ENCODE measurements around the gene SPAG7.

The SPAG7 gene

DNA sequence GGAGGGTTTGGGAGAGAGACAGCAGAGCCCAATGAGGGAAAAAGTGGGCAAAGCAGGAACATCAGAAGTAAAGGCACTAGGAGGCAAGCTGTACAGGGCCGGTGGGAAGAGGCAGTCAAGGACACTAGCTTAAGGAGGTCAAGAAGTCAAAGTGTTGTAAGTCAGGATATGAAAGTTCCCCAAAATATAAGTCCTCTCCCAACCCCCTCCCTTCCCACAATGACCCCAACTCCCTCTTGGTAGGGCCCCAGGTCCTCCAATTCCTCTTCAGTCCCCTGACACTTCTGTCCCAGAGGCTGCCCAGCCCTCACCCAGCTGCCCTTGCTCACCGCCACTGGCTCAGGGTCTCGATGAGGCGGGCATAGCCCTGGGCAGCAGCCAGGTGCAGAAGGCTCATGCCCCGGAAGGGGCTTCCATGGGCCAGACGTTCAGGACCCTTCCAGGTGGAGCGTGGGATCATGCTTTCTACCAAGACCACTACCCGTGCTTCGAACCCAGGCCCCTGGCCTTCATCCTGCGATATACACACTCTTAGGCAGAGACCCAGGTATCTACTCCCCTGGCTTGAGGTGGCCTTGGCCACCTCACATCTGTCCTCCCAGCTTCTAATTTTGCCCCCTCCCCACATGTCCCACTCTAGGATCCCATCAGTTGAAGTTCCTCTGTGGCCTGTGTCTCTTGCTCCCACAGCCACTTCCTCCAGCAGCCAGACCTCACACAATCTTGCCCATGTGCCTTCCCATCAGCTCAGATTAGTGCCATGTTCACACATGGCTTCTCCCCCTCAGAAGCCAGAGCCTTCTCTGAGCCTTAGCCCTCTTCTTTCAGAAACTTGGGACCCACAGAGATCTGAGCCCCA is 5.9 kb upstream of the SPAG7 start:
- TF ChIP-seq POLR2A (IDR thresholded peaks at IDR 0.05; ENCODE audit: low read depth, low read length) = no peak
- no peak for TF ChIP-seq TAF1 (IDR thresholded peaks at IDR 0.05; ENCODE audit: borderline replicate concordance, low read depth, low read length)
- TF ChIP-seq POLR2AphosphoS5 (IDR thresholded peaks at IDR 0.05; ENCODE audit: low read depth, low read length) = no peak
- DNase-seq (ENCODE audit: insufficient read length) (no peak), FAIRE-seq (no peak)

DNA sequence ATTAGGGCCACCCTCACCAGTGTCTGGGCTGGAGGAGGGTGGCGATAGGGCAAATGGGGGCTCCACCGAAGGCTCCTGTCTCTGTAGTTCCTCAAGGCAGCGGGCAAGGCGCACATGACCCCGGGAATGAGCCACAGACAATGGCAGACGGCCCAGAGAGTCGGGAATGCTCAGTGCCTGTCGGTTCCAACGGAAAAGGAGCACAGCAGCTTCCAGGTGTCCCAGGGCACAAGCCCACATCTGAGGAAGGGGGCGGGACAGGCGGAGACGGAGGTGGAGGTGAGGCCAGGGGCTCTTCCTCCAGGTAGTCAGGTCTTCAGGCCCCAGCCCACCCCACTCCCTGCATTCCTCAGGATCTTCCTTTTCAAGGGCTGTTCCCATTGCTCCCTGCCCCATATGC is 5.1 kb upstream of the SPAG7 start:
- no peak for FAIRE-seq
- no peak for DNase-seq (ENCODE audit: insufficient read length)
- TF ChIP-seq POLR2A (IDR thresholded peaks at IDR 0.05; ENCODE audit: low read depth, low read length) (no peak), TAF1 (IDR thresholded peaks at IDR 0.05; ENCODE audit: borderline replicate concordance, low read depth, low read length) (no peak), POLR2AphosphoS5 (IDR thresholded peaks at IDR 0.05; ENCODE audit: low read depth, low read length) (no peak)

DNA sequence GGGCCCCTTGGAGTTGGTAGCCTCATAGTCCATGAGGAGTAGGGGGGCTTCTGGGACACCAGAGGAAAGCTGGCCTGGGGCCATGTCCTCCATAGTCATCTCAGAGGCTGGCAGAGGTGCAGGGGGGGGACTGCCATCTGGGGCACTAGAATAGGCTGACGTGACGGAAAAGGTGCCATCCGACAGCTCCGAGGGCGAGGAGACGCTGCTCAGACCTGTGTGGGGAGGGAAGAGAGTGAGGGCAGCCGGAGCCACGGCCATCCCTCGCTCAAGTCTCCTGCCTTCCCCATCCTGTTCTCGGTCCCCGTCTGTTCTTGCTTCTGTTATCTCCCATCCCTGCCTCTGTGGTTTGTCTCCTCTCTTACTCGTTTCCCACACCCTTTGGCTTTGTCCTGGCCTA is 4.7 kb upstream of the SPAG7 start:
- no peak for TF ChIP-seq TAF1 (IDR thresholded peaks at IDR 0.05; ENCODE audit: borderline replicate concordance, low read depth, low read length)
- no peak for TF ChIP-seq POLR2A (IDR thresholded peaks at IDR 0.05; ENCODE audit: low read depth, low read length)
- no peak for TF ChIP-seq POLR2AphosphoS5 (IDR thresholded peaks at IDR 0.05; ENCODE audit: low read depth, low read length)
- DNase-seq (ENCODE audit: insufficient read length) = no peak
- no peak for FAIRE-seq

DNA sequence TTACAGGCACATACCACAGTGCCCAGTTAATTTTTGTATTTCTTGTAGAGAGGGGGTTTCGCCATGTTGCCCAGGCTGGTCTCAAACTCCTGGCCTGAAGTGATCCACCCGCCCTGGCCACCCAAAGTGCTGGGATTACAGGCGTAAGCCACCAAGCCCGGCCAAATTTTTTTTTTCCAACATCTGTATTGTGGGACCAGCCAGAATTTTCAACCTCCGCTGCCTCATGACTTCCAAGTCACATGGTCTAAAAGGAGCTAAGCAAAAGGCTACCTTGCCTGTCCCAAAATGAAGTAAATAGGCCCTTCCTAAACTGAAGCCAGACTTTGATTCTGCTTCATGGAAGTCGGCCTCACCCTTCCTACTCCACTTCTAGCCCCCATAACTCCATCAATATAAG is 4.2 kb upstream of the SPAG7 start:
- TF ChIP-seq POLR2A (IDR thresholded peaks at IDR 0.05; ENCODE audit: low read depth, low read length) (no peak), POLR2AphosphoS5 (IDR thresholded peaks at IDR 0.05; ENCODE audit: low read depth, low read length) (no peak), TAF1 (IDR thresholded peaks at IDR 0.05; ENCODE audit: borderline replicate concordance, low read depth, low read length) (no peak)
- DNase-seq (ENCODE audit: insufficient read length) = no peak
- FAIRE-seq = no peak

DNA sequence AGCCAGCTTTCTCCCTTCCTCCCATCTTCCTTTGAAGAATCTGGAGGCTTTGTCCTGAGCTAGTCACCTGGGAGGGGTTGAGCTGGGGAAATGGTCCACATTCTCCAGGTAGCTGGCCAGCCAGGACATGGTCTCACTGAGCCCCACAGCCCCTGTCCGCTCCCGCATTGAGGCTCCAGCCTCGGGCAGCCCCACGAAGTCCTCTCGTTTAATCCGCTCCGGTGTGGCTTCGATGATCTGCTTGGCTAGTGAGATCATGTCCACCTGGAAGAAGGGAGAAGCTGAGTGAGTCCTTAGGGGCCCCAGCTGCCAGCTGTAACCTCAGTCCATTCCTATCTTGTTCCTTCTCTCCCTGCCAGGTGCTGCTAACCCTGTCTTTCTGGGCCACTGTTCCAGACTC is 2.7 kb upstream of the SPAG7 start:
- TF ChIP-seq POLR2AphosphoS5 (IDR thresholded peaks at IDR 0.05; ENCODE audit: low read depth, low read length) (no peak), POLR2A (IDR thresholded peaks at IDR 0.05; ENCODE audit: low read depth, low read length) (no peak), TAF1 (IDR thresholded peaks at IDR 0.05; ENCODE audit: borderline replicate concordance, low read depth, low read length) (no peak)
- FAIRE-seq = no peak
- DNase-seq (ENCODE audit: insufficient read length) = no peak

DNA sequence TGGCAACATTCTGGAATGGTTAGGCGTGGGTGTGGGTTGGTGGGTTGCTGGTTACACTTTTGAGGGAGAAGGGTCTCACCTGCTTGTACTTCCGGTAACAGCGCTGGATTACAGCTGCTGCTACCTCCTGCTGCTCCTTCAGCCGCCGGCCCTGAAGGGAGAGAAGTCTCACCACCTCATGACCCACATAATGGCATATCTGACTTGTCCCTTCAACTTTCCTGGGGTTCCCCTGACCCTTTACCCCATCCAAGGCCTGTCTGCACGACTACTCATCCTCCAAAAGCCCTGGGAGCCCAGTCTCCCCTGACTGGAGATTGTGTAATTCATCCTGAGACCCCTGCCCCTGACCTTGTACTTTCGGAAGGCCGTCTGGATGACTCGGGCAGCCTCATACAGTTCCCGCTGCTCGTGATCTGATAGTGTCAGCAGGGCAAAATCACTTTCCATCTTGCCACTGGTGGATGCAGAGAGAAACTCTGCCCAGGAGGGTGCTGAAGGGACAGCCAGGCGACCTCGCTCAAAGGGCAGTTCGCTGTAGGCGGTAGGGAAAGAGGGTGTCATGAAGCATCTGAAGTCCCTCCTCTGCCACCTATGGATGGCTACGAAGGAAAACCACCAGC is 2.0 kb upstream of the SPAG7 start:
- no peak for FAIRE-seq
- DNase-seq (ENCODE audit: insufficient read length) = no peak
- TF ChIP-seq POLR2AphosphoS5 (IDR thresholded peaks at IDR 0.05; ENCODE audit: low read depth, low read length) (no peak), POLR2A (IDR thresholded peaks at IDR 0.05; ENCODE audit: low read depth, low read length) (no peak), TAF1 (IDR thresholded peaks at IDR 0.05; ENCODE audit: borderline replicate concordance, low read depth, low read length) (no peak)

DNA sequence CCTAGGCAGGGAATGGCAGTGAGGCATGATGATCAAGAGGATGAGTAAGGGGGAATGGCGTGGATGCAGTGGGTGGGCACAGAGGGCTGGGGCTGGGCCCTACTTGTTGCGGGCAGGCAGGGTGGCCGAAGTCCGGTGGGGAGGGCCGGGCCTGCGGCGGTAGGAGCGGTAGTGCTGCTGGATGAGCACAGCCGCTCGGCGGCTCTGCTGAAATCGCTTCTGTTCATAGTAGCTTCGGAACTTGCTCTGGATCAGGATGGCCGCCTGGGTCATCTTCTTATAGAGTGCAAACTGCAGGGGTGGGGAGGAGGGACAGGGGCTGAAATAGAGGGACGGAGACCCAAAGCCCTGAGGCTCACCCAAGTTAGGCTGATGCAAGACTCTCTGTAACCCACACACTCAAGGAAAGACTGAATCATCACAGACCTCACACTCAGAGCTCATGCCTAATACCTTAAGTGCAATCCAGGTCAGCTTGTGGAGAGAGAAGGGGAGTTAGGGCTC is 1.5 kb upstream of the SPAG7 start:
- DNase-seq (ENCODE audit: insufficient read length) (no peak), FAIRE-seq (no peak)
- no peak for TF ChIP-seq POLR2AphosphoS5 (IDR thresholded peaks at IDR 0.05; ENCODE audit: low read depth, low read length)
- TF ChIP-seq POLR2A (IDR thresholded peaks at IDR 0.05; ENCODE audit: low read depth, low read length) = no peak
- no peak for TF ChIP-seq TAF1 (IDR thresholded peaks at IDR 0.05; ENCODE audit: borderline replicate concordance, low read depth, low read length)

DNA sequence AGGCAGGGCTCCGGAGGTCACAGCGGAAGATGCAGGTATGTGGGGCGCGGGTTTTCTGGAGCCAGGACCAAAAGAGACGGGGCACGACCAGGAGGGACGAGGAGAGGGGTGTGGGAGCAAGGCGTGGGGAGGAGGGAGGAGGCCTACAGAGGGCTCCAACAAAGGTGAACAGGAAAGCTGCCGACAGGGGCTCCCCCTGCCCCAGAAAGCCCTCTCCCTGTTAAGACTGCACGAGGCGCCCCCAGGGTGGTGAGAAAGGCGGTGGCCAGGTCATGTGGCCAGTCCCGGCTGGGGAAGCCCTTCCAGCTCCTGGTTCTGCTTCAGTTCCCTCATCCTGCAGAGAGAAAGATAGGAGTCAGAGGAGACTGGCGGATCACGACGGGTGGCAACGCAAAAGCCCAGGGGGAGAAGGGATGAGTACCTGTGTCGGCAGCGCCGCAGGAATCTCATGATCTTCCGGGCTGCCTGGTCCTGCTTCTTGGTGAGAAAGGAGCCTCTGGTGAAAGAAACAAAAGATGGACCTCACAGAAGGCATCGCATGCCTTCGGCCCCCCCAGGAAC is 949 bp upstream of the SPAG7 start:
- FAIRE-seq (no peak), DNase-seq (ENCODE audit: insufficient read length) (no peak)
- TF ChIP-seq POLR2AphosphoS5 (IDR thresholded peaks at IDR 0.05; ENCODE audit: low read depth, low read length) (no peak), TAF1 (IDR thresholded peaks at IDR 0.05; ENCODE audit: borderline replicate concordance, low read depth, low read length) (no peak), POLR2A (IDR thresholded peaks at IDR 0.05; ENCODE audit: low read depth, low read length) (no peak)

DNA sequence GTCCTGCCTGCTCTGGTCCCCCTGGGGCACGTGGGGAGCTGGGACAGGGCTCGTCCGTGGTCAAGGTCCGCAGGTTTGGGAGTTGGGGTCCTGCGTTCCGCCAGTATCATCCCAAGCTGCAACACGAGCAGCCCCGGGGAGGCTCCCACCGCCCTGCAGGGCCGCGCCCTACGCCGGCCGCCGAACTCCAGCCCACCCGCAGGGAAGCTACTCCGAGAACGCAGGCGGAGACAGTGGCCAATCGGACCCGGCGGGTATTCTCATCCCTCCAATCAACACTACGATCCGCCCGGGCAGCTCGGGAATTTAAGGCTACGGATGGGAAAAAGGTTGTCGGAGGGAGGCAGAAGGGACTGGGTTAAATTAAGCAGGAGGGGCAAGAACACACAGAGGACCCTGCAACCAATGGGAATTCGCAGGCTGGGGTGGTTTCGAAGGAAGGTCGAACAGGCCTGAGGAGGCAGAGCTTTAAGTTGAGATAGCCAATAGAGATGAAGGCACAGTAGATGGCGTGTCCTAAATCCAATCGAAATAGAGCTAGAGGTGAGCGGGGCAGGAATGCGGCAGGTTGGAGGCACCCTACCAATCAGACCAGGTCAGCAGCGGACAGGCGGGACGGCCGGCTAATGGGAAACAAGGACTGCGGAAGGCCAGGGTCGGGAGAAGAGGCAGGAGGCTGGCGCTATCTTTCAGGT is 626 bp downstream of the SPAG7 start:
- DNase-seq (ENCODE audit: insufficient read length) (peak; percentile 97), FAIRE-seq (no peak)
- no peak for TF ChIP-seq POLR2A (IDR thresholded peaks at IDR 0.05; ENCODE audit: low read depth, low read length)
- no peak for TF ChIP-seq TAF1 (IDR thresholded peaks at IDR 0.05; ENCODE audit: borderline replicate concordance, low read depth, low read length)
- no peak; the same call in 1 of the 2 replicates for TF ChIP-seq POLR2AphosphoS5 (IDR thresholded peaks at IDR 0.05; ENCODE audit: low read depth, low read length)

DNA sequence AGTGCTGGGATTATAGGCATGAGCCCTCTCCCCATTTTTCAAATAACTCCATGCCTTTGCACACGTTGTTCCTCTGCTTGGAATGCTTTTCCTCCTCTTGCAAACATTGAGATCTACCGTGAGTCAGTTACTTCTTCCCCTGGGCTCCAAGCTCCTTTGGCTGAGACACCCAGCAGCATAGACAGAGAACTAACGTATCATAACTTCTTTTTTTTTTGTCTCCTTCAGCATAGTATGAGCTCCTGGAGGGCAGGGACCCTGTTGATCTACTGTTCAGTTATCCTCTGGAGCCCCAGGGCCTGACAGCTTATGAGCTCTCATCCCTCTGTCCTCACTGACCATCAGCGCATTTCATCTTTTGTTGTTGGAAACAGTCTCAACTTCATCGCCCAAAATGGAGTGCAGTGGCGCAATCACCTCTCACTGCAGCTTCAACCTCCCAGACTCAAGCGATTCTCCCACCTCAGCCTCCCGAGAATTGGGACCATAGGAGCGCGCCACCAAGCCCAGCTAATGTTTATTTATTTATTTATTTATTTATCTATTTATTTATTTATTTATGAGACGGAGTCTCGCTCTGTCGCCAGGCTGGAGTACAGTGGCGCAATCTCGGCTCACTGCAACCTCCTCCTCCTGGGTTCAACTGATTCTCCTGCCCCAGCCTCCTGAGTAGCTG is 2.2 kb downstream of the SPAG7 start:
- TF ChIP-seq POLR2AphosphoS5 (IDR thresholded peaks at IDR 0.05; ENCODE audit: low read depth, low read length) = no peak
- no peak for FAIRE-seq
- no peak for DNase-seq (ENCODE audit: insufficient read length)

Data from GM12892 (cell line).